NCI-H1105 (cell line): ENCODE data around the gene CGB8.
"Not testable (repeated sequence)": the region's sequence is repeated elsewhere in the genome, so short reads cannot be mapped to it uniquely, and the experiment has no call there.

Source experiments
- DNase-seq: peaks from one replicate; lab custom pipeline; 2025; lab: John Stamatoyannopoulos, UW

CGB8 gene

GRCh38 chr19:49030323-49030722, 18.6 kb downstream of the CGB8 start:
- DNase-seq = not testable (repeated sequence)

GRCh38 chr19:49029749-49030148, 19.2 kb downstream of the CGB8 start:
- DNase-seq = not testable (repeated sequence)

- DNase-seq = not testable (repeated sequence)
These were observed 20.2 kb downstream of the CGB8 start for GRCh38 chr19:49028686-49029085.

- not testable (repeated sequence) for DNase-seq
These were observed 23.3 kb downstream of the CGB8 start for GRCh38 chr19:49025599-49025998.

GRCh38 chr19:49025088-49025487, 23.8 kb downstream of the CGB8 start:
- not testable (repeated sequence) for DNase-seq

- not testable (repeated sequence) for DNase-seq
These were observed 24.7 kb downstream of the CGB8 start, which contains the start of gene CGB3 for GRCh38 chr19:49024233-49024632. CGB3 (minus strand) TSS chr19:49024333; CDS start chr19:49023971, 362 bp downstream.

- no peak for DNase-seq
These were observed 26.8 kb downstream of the CGB8 start for GRCh38 chr19:49022116-49022515.

GRCh38 chr19:49020931-49021895, 27.7 kb downstream of the CGB8 start:
- no peak for DNase-seq

- no peak for DNase-seq
These were observed 28.6 kb downstream of the CGB8 start for GRCh38 chr19:49020342-49020741.

GRCh38 chr19:49019242-49019932, 29.5 kb downstream of the CGB8 start:
- peak; percentile 65 for DNase-seq

GRCh38 chr19:49018388-49019241, 30.3 kb downstream of the CGB8 start:
- DNase-seq = not testable (repeated sequence)

- peak; percentile 36 for DNase-seq
These were observed 31.1 kb downstream of the CGB8 start for GRCh38 chr19:49017666-49018351.

- DNase-seq = no peak
These were observed 31.8 kb downstream of the CGB8 start, which contains the start of gene LHB for GRCh38 chr19:49017041-49017665. LHB (minus strand) TSS chr19:49017091; CDS start chr19:49017081, 10 bp downstream.

- DNase-seq = no peak
These were observed 32.7 kb downstream of the CGB8 start for GRCh38 chr19:49016067-49016839.

- DNase-seq = no peak
These were observed 34.0 kb downstream of the CGB8 start for GRCh38 chr19:49014870-49015255.

- no peak for DNase-seq
These were observed 34.6 kb downstream of the CGB8 start for GRCh38 chr19:49014123-49014869.

GRCh38 chr19:49011194-49011593, 37.7 kb downstream of the CGB8 start:
- DNase-seq = no peak

- no peak for DNase-seq
These were observed 38.5 kb downstream of the CGB8 start for GRCh38 chr19:49010453-49010852.

GRCh38 chr19:49009828-49010227, 39.1 kb downstream of the CGB8 start:
- DNase-seq = no peak
